ENCODE measurements around the gene LRRC59. TPM values are rescaled to one million over a fixed set of nuclear protein-coding genes. Genes with fewer than 3 reads are reported as not detected.

LRRC59 gene
- total RNA-seq, 2 donors from 2014 or later, result 87.9 to 98.2 TPM

DNA sequence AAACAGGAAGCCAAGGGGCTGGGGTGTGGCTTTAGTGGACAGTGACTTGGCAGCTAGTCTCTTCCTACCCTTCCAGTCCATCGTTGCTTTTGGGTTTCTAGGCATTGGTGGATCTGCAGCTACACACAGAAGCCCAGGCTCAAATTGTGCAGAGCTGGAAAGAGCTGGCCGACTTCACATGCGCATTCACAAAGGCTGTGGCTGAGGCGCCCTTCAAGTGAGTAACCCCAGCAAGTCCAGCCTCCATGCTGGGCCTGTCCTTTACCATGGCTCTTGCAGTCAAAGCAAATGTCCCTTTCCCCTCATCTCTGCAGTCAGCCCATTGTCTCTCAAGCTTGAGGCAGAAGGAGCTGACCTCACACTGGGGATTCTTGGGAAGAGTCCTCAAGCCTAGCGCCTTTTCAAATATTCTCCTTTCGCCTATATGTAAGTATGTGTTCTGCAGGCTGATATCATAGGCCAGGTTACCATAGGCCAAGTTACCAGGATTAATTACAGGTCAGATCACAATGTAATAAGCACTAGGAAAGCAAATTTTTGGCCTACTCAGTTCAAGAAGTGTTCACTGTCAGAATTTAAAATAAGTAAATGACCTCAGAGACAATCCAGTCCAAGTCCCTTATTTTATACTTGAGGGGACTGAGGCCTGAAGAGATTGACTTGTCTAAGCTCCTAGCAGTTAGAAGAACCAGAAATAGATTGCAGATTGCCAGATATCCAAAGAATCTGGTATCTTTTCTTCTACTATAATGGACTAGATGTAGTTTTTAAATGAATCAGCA is 17.8 kb downstream of the LRRC59 start:
- Mint-ChIP-seq H3K4me1 (peaks cover 3% of the 10 kb centered on the region), H3K27ac (no peak overlapping the region), H3K36me3 (ENCODE audit: low read depth) (peaks cover 38% of the 10 kb centered on the region), H3K9me3 (no peaks in the 10 kb centered on the region), H3K4me3 (no peak overlapping the region), H3K27me3 (ENCODE audit: insufficient read depth) (no peaks in the 10 kb centered on the region)
- TF ChIP-seq, protein P1, sequence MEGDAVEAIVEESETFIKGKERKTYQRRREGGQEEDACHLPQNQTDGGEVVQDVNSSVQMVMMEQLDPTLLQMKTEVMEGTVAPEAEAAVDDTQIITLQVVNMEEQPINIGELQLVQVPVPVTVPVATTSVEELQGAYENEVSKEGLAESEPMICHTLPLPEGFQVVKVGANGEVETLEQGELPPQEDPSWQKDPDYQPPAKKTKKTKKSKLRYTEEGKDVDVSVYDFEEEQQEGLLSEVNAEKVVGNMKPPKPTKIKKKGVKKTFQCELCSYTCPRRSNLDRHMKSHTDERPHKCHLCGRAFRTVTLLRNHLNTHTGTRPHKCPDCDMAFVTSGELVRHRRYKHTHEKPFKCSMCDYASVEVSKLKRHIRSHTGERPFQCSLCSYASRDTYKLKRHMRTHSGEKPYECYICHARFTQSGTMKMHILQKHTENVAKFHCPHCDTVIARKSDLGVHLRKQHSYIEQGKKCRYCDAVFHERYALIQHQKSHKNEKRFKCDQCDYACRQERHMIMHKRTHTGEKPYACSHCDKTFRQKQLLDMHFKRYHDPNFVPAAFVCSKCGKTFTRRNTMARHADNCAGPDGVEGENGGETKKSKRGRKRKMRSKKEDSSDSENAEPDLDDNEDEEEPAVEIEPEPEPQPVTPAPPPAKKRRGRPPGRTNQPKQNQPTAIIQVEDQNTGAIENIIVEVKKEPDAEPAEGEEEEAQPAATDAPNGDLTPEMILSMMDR (conservative IDR thresholded peaks at IDR 0.05), result no peak
- H3K27me3 ChIP-seq (ENCODE audit: control insufficient read depth, insufficient read depth, low read length, poor library complexity, severe bottlenecking), result no peaks in the 10 kb centered on the region
- peaks cover 5% of the 10 kb centered on the region for H3K4me1 ChIP-seq (ENCODE audit: control insufficient read depth, insufficient read depth, low read length)
- 94 to 95% methylated on average over 3 to 6 of the region's 6 CpGs for WGBS, 2 experiments (ENCODE audit: insufficient coverage in 1 of 2, insufficient read length in 1 of 2)
- no peak overlapping the region for H3K4me3 ChIP-seq (ENCODE audit: low read length)
- H3K9me3 ChIP-seq (ENCODE audit: control insufficient read depth, low read length), result no peaks in the 10 kb centered on the region
- no peak for DNase-seq
- no peak overlapping the region for H3K27ac ChIP-seq (ENCODE audit: low read depth, low read length)
- H3K9ac ChIP-seq (ENCODE audit: extremely low read depth, low read length, poor library complexity, severe bottlenecking), result no peak overlapping the region
- H3K36me3 ChIP-seq (ENCODE audit: control insufficient read depth, insufficient read depth, low read length), result peaks cover 67% of the 10 kb centered on the region

DNA sequence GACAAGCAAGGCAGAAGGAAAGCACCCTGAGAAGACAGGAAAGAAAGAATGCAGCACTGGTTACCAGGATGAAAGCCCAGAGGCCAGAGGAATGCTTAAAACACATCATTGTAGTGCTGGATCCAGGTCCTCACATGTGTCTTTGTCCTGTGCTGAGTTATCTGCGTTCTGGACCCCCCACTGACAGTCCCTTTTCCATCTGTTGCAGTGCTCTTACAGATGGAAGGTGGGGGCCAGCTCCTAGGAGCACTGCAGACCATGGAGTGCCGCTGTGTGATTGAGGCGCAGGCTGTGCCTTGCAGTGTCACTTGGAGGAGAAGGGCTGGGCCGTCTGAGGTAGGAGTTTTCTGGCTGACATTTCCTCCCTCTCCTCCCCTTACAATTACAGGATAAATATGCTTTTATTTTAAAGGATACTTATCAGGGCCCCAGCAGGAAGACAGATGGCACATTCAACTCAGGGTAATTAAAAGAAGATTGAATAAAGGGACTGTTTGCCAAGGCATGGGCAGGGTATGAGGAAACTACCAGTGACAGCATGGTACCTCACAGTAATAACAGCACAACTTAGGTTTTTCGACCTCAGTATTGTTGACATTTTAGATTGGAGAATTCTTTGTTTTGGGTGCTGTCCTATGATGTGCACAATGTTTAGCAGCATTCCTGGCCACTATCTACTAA is 21.3 kb downstream of the LRRC59 start:
- no peaks in the 10 kb centered on the region for H3K27me3 ChIP-seq (ENCODE audit: control insufficient read depth, insufficient read depth, low read length, poor library complexity, severe bottlenecking)
- no peak overlapping the region for H3K27ac ChIP-seq (ENCODE audit: low read depth, low read length)
- H3K9ac ChIP-seq (ENCODE audit: extremely low read depth, low read length, poor library complexity, severe bottlenecking), result no peak overlapping the region
- no peak overlapping the region for H3K4me3 Mint-ChIP-seq
- no peak overlapping the region for H3K4me3 ChIP-seq (ENCODE audit: low read length)
- H3K4me1 Mint-ChIP-seq, result peaks cover 6% of the 10 kb centered on the region
- DNase-seq, result no peak
- peaks cover 37% of the 10 kb centered on the region for H3K36me3 ChIP-seq (ENCODE audit: control insufficient read depth, insufficient read depth, low read length)
- TF ChIP-seq, protein P1 (conservative IDR thresholded peaks at IDR 0.05), result no peak
- no peak overlapping the region for H3K27ac Mint-ChIP-seq
- no peaks in the 10 kb centered on the region for H3K9me3 ChIP-seq (ENCODE audit: control insufficient read depth, low read length)
- no peaks in the 10 kb centered on the region for H3K9me3 Mint-ChIP-seq
- H3K4me1 ChIP-seq (ENCODE audit: control insufficient read depth, insufficient read depth, low read length), result peaks cover 5% of the 10 kb centered on the region
- peaks cover 21% of the 10 kb centered on the region for H3K36me3 Mint-ChIP-seq (ENCODE audit: low read depth)
- 91 to 100% methylated on average over 1 to 5 of the region's 5 CpGs for WGBS, 2 experiments (ENCODE audit: insufficient coverage in 1 of 2, insufficient read length in 1 of 2)
- no peaks in the 10 kb centered on the region for H3K27me3 Mint-ChIP-seq (ENCODE audit: insufficient read depth)

GRCh38 chr17:50373705-50374104 is 23.6 kb downstream of the LRRC59 start:
- TF ChIP-seq, protein P1 (conservative IDR thresholded peaks at IDR 0.05), result no peak
- H3K27ac ChIP-seq (ENCODE audit: low read depth, low read length), result no peak overlapping the region
- H3K9ac ChIP-seq (ENCODE audit: extremely low read depth, low read length, poor library complexity, severe bottlenecking), result peak overlapping the region; percentile 78
- H3K27ac Mint-ChIP-seq, result no peak overlapping the region
- no peaks in the 10 kb centered on the region for H3K27me3 Mint-ChIP-seq (ENCODE audit: insufficient read depth)
- peaks cover 41% of the 10 kb centered on the region for H3K36me3 ChIP-seq (ENCODE audit: control insufficient read depth, insufficient read depth, low read length)
- no peak for DNase-seq
- peaks cover 38% of the 10 kb centered on the region for H3K36me3 Mint-ChIP-seq (ENCODE audit: low read depth)
- WGBS, 2 experiments (ENCODE audit: insufficient coverage in 1 of 2, insufficient read length in 1 of 2), result 74% methylated on average over 2 of the region's 2 CpGs; no CpG with 5 or more reads in 1 of the 2 experiments
- peaks cover 5% of the 10 kb centered on the region for H3K4me1 ChIP-seq (ENCODE audit: control insufficient read depth, insufficient read depth, low read length)
- peaks cover 6% of the 10 kb centered on the region for H3K4me1 Mint-ChIP-seq
- peak overlapping the region; percentile 93 for H3K4me3 Mint-ChIP-seq
- H3K9me3 ChIP-seq (ENCODE audit: control insufficient read depth, low read length), result no peaks in the 10 kb centered on the region
- no peaks in the 10 kb centered on the region for H3K27me3 ChIP-seq (ENCODE audit: control insufficient read depth, insufficient read depth, low read length, poor library complexity, severe bottlenecking)
- H3K9me3 Mint-ChIP-seq, result no peaks in the 10 kb centered on the region
- H3K4me3 ChIP-seq (ENCODE audit: low read length), result peak overlapping the region; percentile 96
